Hepatocyte (in vitro differentiated cells): ENCODE measurements around the gene KNDC1.

Experiments used
- CTCF ChIP-seq: fragments of 200-600 bp; sonication (generic); IDR thresholded peaks from 2 replicates; pipeline ENCODE4 v1.5.1; 2016; ENCODE audit warnings: antibody characterized with exemption, mild to moderate bottlenecking; ENCODE audit not compliant: poor library complexity
- EZH2phosphoT487 ChIP-seq: fragments of 200-600 bp; sonication (generic); IDR thresholded peaks from one replicate; pipeline ENCODE4 v1.6.1; 2018; ENCODE audit warnings: antibody characterized with exemption, mild to moderate bottlenecking, low read depth, moderate library complexity; ENCODE audit not compliant: unreplicated experiment, severe bottlenecking

- TF ChIP-seq EZH2phosphoT487 (no peak), CTCF (no peak)
Measured at GRCh38 chr10:133253361-133253955, 93.4 kb downstream of the KNDC1 start.
